Raji (cell line): ENCODE measurements around the gene RALB.

Experiments
- POLR2A ChIP-seq: IDR thresholded peaks from 2 replicates; pipeline ENCODE4 v1.6.1; 2011; ENCODE audit warnings: low read depth, low read length, control low read depth; ENCODE audit not compliant: insufficient read depth

Gene RALB

GRCh38 chr2:120221616-120222015, 31.0 kb upstream of the RALB start:
- TF ChIP-seq POLR2A: no peak

- TF ChIP-seq POLR2A: no peak
These were observed 30.2 kb upstream of the RALB start for GRCh38 chr2:120222186-120223033.

- no peak for TF ChIP-seq POLR2A
These were observed 29.4 kb upstream of the RALB start, which contains the start of gene TMEM185B for GRCh38 chr2:120223034-120223912. Gene TMEM185B (minus strand): TSS chr2:120223400. CDS start chr2:120222976, 424 bp downstream.

- no peak for TF ChIP-seq POLR2A
These were observed 28.4 kb upstream of the RALB start for GRCh38 chr2:120224256-120224655.

GRCh38 chr2:120224735-120225548, 27.7 kb upstream of the RALB start:
- TF ChIP-seq POLR2A: no peak

- TF ChIP-seq POLR2A: no peak
These were observed 27.0 kb upstream of the RALB start for GRCh38 chr2:120225549-120226065.

- TF ChIP-seq POLR2A: no peak
These were observed 26.3 kb upstream of the RALB start for GRCh38 chr2:120226316-120226715.

- no peak for TF ChIP-seq POLR2A
These were observed 25.3 kb upstream of the RALB start for GRCh38 chr2:120227111-120227991.

GRCh38 chr2:120228503-120228902, 24.1 kb upstream of the RALB start:
- no peak for TF ChIP-seq POLR2A

- no peak for TF ChIP-seq POLR2A
These were observed 23.3 kb upstream of the RALB start for GRCh38 chr2:120229341-120229740.

GRCh38 chr2:120230515-120231471, 21.9 kb upstream of the RALB start:
- no peak for TF ChIP-seq POLR2A

- TF ChIP-seq POLR2A: no peak
These were observed 21.1 kb upstream of the RALB start for GRCh38 chr2:120231564-120231973.

- no peak for TF ChIP-seq POLR2A
These were observed 20.5 kb upstream of the RALB start for GRCh38 chr2:120231974-120232635.

GRCh38 chr2:120233292-120233691, 19.4 kb upstream of the RALB start:
- no peak for TF ChIP-seq POLR2A
